CD1c-positive myeloid dendritic cell (primary cell): ENCODE measurements around the gene NR1H3.
"Not testable (repeated sequence)": the region's sequence is repeated elsewhere in the genome, so short reads cannot be mapped to it uniquely, and the experiment has no call there.

Source experiments
- DNase-seq: peaks from one replicate; pipeline ENCODE4 v3.0.0-alpha.2; 2016; ENCODE audit errors: extremely low spot score

NR1H3 gene

GRCh38 chr11:47306484-47306844 is 48.7 kb downstream of the NR1H3 start:
- no peak for DNase-seq

- DNase-seq = no peak
These were observed 50.4 kb downstream of the NR1H3 start for GRCh38 chr11:47308050-47308823.

- DNase-seq = no peak
These were observed 57.2 kb downstream of the NR1H3 start for GRCh38 chr11:47314992-47315391.

GRCh38 chr11:47316501-47316900 is 58.7 kb downstream of the NR1H3 start:
- DNase-seq = not testable (repeated sequence)

- no peak for DNase-seq
These were observed 59.5 kb downstream of the NR1H3 start for GRCh38 chr11:47317064-47317828.

DNA sequence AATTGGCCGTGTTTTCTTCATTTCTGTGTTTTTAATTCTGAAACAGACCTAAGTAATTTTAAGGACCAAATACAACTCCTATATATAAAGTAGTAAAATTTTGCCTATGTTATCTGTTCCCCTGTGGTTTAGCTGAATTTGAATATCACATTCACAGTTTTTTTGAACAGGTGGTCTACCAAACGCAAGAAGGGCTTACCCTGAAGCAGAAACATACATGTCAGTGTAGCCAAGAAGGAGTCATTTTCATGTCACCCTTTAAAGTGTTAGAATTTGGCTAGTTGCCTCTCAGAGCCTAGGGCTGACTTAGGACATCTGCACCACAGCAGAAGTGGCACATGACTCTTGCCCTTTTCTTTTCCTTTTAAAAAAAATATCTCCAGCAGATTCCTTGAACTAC is 60.4 kb downstream of the NR1H3 start:
- DNase-seq = no peak
